ENCODE data around the gene IPCEF1.

- TF ChIP-seq EZH2 (IDR thresholded peaks at IDR 0.05) (no peak), POLR2AphosphoS5 (IDR thresholded peaks at IDR 0.05; ENCODE audit: borderline replicate concordance, low read depth, low read length) (no peak), FOXP2 (optimal IDR thresholded peaks at IDR 0.05; ENCODE audit: control extremely low read depth, extremely low read length, insufficient read depth) (no peak)
These were observed 137.8 kb downstream of the IPCEF1 start for GRCh38 chr6:154218787-154219186.

Data from SK-N-MC (cell line).